ENCODE measurements around the gene CTRL. TPM values are rescaled to one million over a fixed set of nuclear protein-coding genes. Genes with fewer than 3 reads are reported as not detected.
A peak's percentile ranks its signal among the peaks of the same experiment; 100 is the strongest.

CTRL gene
- total RNA-seq, 1 donor from 2014 or later: 6.5 TPM

DNA sequence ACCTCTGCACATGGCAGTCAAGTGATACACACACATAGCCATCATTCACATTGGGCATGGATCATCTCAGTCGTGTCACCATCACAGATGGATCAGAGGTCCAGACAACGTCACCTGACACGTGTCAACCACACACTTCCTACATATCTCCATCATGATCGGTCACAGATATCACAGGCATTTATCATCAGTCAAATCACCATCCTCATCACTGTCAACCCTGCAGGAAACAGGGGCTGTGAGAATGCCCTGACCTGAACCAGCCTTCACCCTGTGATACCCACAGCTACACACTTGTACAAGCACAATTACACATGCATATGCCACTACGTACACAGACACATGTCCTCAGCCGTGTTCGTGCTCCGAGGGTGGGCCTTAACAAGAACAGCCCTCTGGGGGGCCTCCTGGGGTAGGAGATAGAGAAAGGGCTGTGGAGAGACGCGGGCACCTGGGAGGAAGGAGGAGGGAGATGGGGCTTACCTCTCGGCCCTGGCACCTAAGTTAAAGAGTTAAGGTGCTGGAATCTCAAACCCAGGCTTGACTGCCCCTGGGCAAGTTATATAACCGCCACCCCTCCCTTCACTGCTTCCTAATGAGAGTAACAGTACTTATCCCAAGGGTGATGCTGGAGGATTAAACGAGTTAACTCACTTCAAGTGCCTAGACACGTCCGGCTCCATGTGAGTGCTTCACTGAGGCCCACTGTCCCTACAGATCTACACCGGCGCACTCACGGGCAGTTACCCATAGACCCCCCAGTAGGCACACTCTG, 35.7 kb upstream of the CTRL start:
- peak overlapping the region; percentile 97 for H3K4me3 Mint-ChIP-seq
- H3K27me3 Mint-ChIP-seq: no peaks in the 10 kb centered on the region
- peaks cover 3% of the 10 kb centered on the region for H3K36me3 Mint-ChIP-seq (ENCODE audit: low read depth)
- intact Hi-C loops (cut with micrococcal nuclease): no loop called here
- peaks cover 24% of the 10 kb centered on the region for H3K4me1 Mint-ChIP-seq
- peak overlapping the region; percentile 95 for H3K27ac Mint-ChIP-seq
- peak; percentile 71 for DNase-seq
- H3K9me3 Mint-ChIP-seq: no peaks in the 10 kb centered on the region

DNA sequence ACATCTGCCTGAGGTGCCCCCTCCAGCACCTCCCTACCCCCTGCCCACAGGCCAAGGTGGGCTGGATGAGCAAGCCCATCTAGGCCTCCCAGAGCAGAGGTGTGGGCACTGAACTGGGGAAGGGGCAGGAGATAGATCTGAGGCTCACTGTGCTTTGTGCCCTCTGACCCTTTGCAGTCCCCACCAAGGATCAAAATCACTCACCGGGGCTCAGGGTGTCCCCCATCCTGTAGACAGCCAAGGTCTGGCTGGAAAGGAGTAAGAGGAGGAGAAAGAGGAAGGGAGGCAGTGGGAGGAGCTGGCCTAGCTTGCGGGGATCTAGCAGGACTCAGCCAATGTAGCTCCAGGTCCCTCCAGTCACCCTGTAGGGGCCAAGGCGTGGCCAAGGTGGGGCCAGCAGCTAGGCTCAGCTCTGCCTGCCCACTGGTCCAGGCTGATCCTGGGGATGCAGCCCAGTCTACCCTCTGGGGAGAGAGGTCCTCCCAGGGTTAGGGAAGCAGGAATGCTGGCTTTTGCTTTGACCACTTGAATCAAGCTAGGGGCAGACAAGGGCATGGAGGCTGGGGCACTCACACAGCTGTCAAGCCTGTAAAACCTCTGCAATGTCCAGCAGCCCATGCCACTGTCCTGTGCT, 35.0 kb upstream of the CTRL start:
- peak overlapping the region; percentile 97 for H3K4me3 Mint-ChIP-seq
- H3K27me3 Mint-ChIP-seq: no peaks in the 10 kb centered on the region
- H3K9me3 Mint-ChIP-seq: no peaks in the 10 kb centered on the region
- H3K36me3 Mint-ChIP-seq (ENCODE audit: low read depth): peaks cover 9% of the 10 kb centered on the region
- H3K27ac Mint-ChIP-seq: peak overlapping the region; percentile 95
- intact Hi-C loops (cut with micrococcal nuclease): no loop called here
- peaks cover 24% of the 10 kb centered on the region for H3K4me1 Mint-ChIP-seq
- no peak for DNase-seq

DNA sequence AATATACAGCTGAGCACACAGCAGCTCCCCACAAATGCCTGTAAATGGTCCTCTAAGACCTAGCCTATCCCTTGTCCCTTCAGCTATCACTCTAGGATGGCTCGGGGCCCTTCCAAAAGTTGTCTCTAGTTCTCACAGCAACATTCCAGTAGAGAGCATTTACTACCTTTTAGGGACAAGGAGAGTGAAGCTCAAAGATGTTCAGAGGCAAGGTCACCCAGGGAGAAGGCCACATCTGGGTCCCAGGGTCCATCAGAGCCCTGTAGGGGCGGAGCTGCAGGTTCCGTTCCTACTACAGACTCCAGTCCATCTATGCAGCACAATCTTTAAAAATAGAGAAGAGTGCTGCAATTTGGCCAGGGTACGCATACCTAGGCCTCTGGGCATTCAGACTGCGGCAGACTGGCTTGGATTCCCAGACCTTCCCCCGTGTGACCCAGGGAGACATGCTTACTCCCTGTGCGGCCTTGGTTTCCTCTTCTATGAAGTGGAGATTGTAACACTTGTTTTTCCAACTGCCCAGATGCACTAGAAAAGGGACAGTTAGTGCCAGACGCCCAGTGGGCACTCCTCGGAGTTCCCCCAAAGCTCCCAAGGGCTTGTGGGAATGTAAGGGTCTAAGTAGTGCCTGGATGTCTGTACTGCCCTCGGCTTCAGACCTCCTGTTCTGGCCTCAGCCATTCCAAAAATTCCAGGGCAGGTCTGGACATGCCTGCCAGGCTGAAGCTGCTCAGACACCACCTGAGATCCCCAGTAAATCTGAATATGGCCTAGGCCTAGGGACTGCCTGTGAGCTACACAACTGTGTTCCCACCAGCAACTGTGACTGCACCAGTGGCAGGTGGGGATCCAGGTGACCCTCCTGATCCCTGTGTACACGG, 34.2 kb upstream of the CTRL start:
- Mint-ChIP-seq H3K27ac (peak overlapping the region; percentile 41), H3K4me1 (peaks cover 24% of the 10 kb centered on the region), H3K4me3 (no peak overlapping the region), H3K9me3 (no peaks in the 10 kb centered on the region), H3K36me3 (ENCODE audit: low read depth) (peaks cover 16% of the 10 kb centered on the region), H3K27me3 (no peaks in the 10 kb centered on the region)
- intact Hi-C loops (cut with micrococcal nuclease): no loop called here
- no peak for DNase-seq

DNA sequence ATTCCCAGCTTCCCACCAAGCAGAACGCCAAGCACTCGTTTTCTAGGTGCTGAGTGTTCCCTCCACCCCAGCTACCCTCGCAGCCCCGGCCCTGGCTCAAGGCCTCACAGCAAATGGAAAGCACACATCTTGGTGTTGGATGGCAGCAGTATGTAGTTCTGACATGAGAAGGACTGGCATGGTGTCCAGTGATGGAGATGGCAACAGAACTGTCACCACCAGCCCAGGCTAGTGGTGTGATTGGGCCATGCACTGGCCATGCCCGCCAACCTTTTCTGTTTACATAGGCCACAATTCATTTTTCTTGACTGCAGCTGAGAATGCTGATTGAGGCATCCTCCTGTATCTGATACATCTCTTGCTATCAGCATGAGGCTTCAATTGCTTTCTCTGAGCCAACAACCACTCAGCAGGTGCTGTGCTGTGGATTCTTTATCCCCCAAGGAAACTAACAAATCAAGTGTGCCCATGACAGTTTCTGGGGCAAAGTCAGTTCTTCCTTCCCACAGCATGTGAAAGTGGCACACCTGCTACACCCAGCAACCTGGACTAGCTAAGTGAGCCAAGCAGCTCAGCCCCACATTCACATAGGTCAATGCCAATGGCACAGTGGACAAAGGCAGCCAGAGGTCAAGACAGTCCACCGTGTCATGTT, 32.9 kb upstream of the CTRL start:
- H3K4me3 Mint-ChIP-seq: no peak overlapping the region
- peaks cover 21% of the 10 kb centered on the region for H3K4me1 Mint-ChIP-seq
- no peaks in the 10 kb centered on the region for H3K27me3 Mint-ChIP-seq
- H3K27ac Mint-ChIP-seq: no peak overlapping the region
- H3K36me3 Mint-ChIP-seq (ENCODE audit: low read depth): peaks cover 19% of the 10 kb centered on the region
- intact Hi-C loops (cut with micrococcal nuclease): no loop called here
- DNase-seq: no peak
- H3K9me3 Mint-ChIP-seq: no peaks in the 10 kb centered on the region

DNA sequence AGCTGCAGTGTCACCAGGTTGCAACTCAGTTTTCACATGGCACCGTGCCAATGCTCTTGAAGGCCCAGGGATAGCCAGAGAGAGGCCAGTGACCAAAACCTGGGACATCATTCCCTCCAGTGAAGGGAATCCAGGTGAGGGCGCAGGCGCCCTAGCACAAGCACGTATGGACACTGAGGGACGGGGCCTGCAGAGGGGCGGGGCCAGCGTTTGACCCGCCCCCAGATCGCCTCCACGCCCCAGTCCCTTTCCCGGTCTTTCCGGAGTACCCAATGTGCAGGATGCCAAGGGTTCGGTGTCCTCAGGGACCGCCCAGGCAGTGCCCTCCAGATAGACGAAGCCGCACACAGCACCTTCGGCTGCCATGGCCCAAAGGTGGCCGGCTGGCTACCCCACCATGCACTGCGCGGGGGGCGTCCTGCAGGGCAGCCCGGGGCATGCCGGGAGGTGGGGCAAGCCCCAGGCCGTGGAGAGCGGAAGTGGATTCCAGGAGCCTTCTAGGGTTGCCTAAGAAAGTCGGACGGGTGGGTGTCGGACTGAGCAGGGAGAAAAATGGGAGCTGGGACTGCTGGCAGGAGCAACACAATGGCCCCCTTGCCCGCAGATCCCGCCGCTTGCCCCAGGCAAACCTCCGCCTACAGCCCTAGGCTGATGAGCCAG, 32.1 kb upstream of the CTRL start:
- Mint-ChIP-seq H3K27me3 (no peaks in the 10 kb centered on the region), H3K9me3 (no peaks in the 10 kb centered on the region), H3K4me3 (no peak overlapping the region), H3K4me1 (peaks cover 18% of the 10 kb centered on the region), H3K27ac (no peak overlapping the region), H3K36me3 (ENCODE audit: low read depth) (peaks cover 19% of the 10 kb centered on the region)
- intact Hi-C loops (cut with micrococcal nuclease): no loop called here
- no peak for DNase-seq

DNA sequence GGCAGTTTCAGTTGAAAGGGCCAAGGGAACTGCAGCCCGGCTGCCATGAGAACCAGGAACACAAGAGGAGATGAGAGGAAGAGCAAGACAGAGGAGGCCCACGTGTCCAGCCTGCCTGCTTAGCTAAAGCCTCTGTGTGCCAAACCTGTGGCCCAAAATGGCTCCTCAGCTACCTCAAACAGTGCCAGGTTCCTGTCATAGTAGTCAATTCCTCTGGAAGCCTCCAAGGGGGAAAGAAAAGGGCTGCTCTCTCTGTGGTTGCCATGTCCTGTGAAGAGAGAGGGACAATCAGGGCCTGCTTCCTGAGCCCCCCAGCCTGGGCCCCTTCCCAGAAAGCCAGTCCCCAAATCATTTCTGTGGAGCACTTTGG, 31.6 kb upstream of the CTRL start:
- H3K4me1 Mint-ChIP-seq: peaks cover 19% of the 10 kb centered on the region

DNA sequence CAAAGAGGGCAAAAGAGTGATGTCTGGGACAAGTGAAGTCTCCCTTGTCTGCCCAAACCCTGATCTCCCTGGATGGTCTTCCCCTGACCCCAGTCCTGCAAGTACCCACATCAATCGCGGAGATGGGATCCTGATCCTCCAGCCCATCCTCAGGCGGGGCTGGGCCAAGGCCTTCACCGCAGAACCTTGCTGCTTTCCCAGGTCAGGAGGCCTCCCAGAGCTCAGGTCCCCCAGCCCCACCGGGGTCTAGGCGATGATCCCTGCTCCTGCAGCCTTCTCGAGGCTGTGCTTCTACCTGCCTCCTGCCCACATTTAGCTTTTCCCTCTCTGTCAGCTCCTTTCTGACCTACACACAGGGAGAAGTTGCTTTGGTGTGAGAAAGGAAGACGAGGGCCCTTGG, 30.5 kb upstream of the CTRL start:
- intact Hi-C loops (cut with micrococcal nuclease): no loop called here
- Mint-ChIP-seq H3K9me3 (no peaks in the 10 kb centered on the region), H3K27me3 (no peaks in the 10 kb centered on the region), H3K4me3 (no peak overlapping the region), H3K27ac (no peak overlapping the region), H3K36me3 (ENCODE audit: low read depth) (peaks cover 23% of the 10 kb centered on the region), H3K4me1 (peaks cover 15% of the 10 kb centered on the region)
- no peak for DNase-seq

More for the DNA sequence above, 31.6 kb upstream of the CTRL start:
- H3K27ac Mint-ChIP-seq: no peak overlapping the region
- peaks cover 21% of the 10 kb centered on the region for H3K36me3 Mint-ChIP-seq (ENCODE audit: low read depth)
- H3K9me3 Mint-ChIP-seq: no peaks in the 10 kb centered on the region
- H3K27me3 Mint-ChIP-seq: no peaks in the 10 kb centered on the region
- intact Hi-C loops (cut with micrococcal nuclease): no loop called here
- DNase-seq: no peak
- no peak overlapping the region for H3K4me3 Mint-ChIP-seq

DNA sequence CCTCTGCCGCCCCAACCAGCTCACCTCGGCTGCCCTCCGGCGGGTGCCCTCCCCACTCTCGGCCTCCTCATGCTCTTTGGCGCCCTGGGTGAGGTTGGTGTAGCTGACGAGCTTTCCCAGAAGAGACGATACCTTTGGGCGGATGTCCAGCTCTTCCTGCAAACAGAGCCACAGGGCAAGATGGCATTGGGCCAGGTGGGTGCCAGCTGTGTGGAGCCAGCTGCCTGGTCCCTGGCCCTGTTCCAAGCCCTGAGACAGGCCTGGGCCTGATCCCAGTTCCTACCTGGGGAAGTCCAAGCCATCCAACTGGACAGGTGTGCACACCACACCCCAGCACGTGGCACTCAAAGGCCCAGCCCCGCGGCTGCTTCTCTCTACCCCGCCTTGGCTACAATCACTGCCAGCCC, 29.9 kb upstream of the CTRL start:
- intact Hi-C loops (cut with micrococcal nuclease): no loop called here
- H3K36me3 Mint-ChIP-seq (ENCODE audit: low read depth): peaks cover 23% of the 10 kb centered on the region
- no peaks in the 10 kb centered on the region for H3K27me3 Mint-ChIP-seq
- no peak overlapping the region for H3K4me3 Mint-ChIP-seq
- H3K9me3 Mint-ChIP-seq: no peaks in the 10 kb centered on the region
- peaks cover 9% of the 10 kb centered on the region for H3K4me1 Mint-ChIP-seq
- no peak for DNase-seq
- no peak overlapping the region for H3K27ac Mint-ChIP-seq

DNA sequence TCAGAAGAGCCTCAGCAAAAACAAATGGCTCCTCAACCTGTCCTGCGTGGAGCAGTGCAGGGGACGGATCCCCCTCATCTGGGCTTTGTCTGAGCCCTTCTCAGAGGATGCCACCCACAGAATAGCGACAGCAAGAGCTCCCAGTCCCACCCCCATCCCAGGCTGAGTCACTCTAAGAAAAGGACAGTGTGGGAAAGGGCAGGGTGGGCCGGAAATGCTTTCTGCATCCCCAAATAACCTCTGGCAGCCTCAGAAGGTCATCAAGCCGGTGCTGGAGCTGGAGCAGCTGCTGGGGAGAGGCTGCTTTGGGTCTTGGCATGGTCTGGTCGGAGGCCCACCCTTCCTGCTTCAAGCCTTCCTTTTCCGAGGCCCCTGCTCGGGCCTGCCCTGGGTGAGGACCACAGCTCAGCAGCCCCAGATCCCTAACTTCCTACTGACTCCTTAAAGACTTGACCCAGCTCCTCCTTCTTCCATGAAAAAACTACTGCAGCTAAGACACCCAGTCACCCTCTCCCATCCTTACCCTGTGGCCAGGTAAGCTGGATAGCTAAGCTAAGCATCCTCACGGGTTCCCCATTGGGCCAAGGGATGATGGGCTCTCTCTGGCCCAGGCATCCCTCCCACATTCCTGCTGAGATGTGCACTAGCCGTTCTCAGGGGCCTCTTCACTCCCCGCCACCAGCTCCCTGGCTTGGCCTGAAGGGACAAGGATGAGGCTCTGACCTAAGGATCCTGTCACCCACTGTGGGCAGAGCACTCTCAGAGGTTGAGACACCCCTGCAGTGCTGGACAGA, 28.1 kb upstream of the CTRL start:
- DNase-seq: no peak
- H3K27ac Mint-ChIP-seq: no peak overlapping the region
- intact Hi-C loops (cut with micrococcal nuclease): no loop called here
- peaks cover 5% of the 10 kb centered on the region for H3K4me1 Mint-ChIP-seq
- no peak overlapping the region for H3K4me3 Mint-ChIP-seq
- no peaks in the 10 kb centered on the region for H3K27me3 Mint-ChIP-seq
- peaks cover 25% of the 10 kb centered on the region for H3K36me3 Mint-ChIP-seq (ENCODE audit: low read depth)
- no peaks in the 10 kb centered on the region for H3K9me3 Mint-ChIP-seq

DNA sequence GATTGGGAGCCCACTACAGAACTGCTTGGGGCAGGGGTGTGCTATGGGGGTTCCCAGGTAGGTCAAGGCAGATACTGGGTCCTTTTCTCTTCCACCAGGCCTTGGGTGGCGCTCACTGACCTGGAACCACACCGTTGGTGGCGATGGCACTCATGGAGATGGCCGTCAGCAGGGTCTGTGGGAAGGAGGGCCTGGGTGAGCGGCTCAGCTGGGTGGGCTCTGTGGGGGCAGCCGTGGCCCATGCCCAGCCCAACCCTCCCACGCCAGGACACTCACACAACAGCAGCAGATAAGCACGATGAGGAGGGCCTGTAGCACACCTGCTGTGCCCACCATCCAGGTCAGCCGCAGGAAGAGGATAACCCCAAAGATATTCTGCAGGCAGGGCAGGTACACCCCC, 26.0 kb upstream of the CTRL start:
- DNase-seq: no peak
- H3K9me3 Mint-ChIP-seq: no peaks in the 10 kb centered on the region
- peaks cover 27% of the 10 kb centered on the region for H3K36me3 Mint-ChIP-seq (ENCODE audit: low read depth)
- intact Hi-C loops (cut with micrococcal nuclease): no loop called here
- no peak overlapping the region for H3K4me3 Mint-ChIP-seq
- H3K27ac Mint-ChIP-seq: no peak overlapping the region
- no peaks in the 10 kb centered on the region for H3K27me3 Mint-ChIP-seq
- peaks cover 3% of the 10 kb centered on the region for H3K4me1 Mint-ChIP-seq

DNA sequence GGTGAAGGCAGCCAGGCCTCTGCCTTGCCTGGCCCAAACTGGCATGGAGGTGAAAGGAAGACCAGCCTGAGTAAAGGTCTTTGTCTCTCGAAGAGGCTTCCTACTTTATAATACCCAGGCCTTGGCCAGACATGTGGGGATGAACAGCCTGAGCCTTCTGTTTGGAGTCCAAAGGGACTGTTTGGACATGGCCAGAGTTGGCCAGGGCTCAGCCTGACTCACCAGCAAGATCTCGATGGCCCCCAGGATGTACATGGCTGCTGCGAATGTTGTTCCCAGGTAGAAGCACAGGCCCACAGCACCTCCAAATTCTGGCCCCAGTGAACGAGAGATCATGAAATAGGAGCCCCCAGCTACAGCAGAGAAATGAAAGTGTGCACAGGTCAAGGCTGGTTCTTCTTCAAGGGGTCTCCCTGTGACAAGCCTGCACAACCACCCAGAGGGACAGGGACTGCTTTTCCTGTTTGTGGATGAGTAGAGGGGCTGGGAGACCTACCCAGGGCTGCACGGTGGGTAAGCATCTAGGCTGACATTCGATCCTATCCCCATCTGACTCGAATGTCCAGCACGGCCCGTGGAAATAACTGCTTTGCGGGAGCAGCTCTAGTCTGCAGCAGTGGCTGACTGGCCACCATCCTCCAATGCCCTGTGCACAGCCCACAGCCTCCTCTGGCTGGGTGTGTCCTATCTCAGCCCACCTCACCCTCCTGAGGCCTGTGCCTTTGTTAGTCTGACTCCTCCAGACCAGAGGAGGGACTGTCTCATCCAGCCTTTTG, 22.9 kb upstream of the CTRL start:
- Mint-ChIP-seq H3K27me3 (no peaks in the 10 kb centered on the region), H3K9me3 (no peaks in the 10 kb centered on the region), H3K27ac (no peak overlapping the region), H3K4me1 (peaks cover 4% of the 10 kb centered on the region), H3K4me3 (no peak overlapping the region), H3K36me3 (ENCODE audit: low read depth) (peaks cover 20% of the 10 kb centered on the region)
- intact Hi-C loops (cut with micrococcal nuclease): no loop called here
- no peak for DNase-seq

DNA sequence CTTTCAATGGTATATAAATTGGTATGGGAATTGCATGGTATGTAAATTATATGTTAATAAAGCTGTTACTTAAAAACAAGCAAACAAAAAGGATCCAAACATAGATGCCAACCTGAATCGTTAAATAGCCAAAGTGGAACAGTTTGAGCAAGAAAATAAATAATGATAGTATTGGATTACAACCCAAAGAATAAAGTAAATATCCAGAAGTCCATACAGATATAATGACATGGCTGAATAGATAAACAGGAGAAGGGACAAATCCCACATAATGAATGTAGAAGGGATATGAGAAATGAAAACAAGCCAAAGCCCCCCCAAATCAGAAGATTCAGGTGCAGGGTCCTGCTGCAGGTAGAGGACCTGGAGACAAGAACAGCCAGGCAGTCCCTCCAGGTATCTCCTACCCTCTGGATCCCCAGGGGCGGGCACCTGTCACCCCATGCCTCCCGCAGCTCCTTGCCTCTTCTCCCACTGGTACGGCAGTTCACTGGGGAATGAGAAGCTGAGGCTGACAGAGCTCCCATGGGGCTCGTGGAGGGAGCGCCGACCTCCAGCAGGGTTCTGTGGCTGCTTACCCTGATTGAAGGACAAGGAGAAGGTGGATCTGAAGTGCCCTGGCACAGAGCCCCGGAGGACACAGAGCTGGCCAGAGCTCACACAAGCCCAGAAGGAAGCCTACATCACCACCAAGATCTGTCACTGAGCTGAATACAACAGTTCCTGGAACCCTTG, 22.1 kb upstream of the CTRL start:
- intact Hi-C loops (cut with micrococcal nuclease): no loop called here
- Mint-ChIP-seq H3K4me1 (peaks cover 4% of the 10 kb centered on the region), H3K4me3 (no peak overlapping the region), H3K36me3 (ENCODE audit: low read depth) (peaks cover 20% of the 10 kb centered on the region), H3K9me3 (no peaks in the 10 kb centered on the region), H3K27ac (no peak overlapping the region), H3K27me3 (no peaks in the 10 kb centered on the region)
- no peak for DNase-seq

Measured in activated CD4-positive, alpha-beta T cell treated with anti-CD3 and anti-CD28 coated beads, Interleukin-2, amount 10 ng/mL, durations not matched to agents 24 days and 14 days (primary cell).